OCI-LY1 (cell line): ENCODE results near the gene UGT1A10.

Experiments
- H2AFZ ChIP-seq: fragments of 200-600 bp; sonication (generic), shearing (Covaris generic); 2 replicates; pipeline ENCODE4 v1.6.0; 2014; ENCODE audit warnings: antibody characterized with exemption, mild to moderate bottlenecking, low read length
- H3F3A ChIP-seq: fragments of 200-600 bp; sonication (generic), shearing (Covaris generic); 2 replicates; pipeline ENCODE4 v1.6.0; 2014; ENCODE audit warnings: mild to moderate bottlenecking, antibody characterized with exemption, low read length, moderate library complexity; ENCODE audit not compliant: insufficient read depth
- H3K27ac ChIP-seq: fragments of 200-600 bp; sonication (generic); 2 replicates; pipeline ENCODE4 v1.5.1; 2014; ENCODE audit warnings: low read length, mixed run types, mild to moderate bottlenecking, low read depth; ENCODE audit not compliant: poor library complexity, severe bottlenecking
- H3K27me3 ChIP-seq: fragments of 200-600 bp; sonication (generic); 2 replicates; pipeline ENCODE4 v1.6.0; 2014; ENCODE audit warnings: antibody characterized with exemption, mild to moderate bottlenecking, low read length, moderate library complexity; ENCODE audit not compliant: insufficient read depth
- H3K36me3 ChIP-seq: fragments of 200-600 bp; sonication (generic); 2 replicates; pipeline ENCODE4 v1.6.1; 2014; ENCODE audit warnings: mild to moderate bottlenecking, antibody characterized with exemption, low read length, moderate library complexity, mixed read lengths; ENCODE audit not compliant: insufficient read depth
- H3K4me1 ChIP-seq: fragments of 200-600 bp; sonication (generic); 2 replicates; pipeline ENCODE4 v1.5.1; 2014; ENCODE audit warnings: mild to moderate bottlenecking, low read length, moderate library complexity; ENCODE audit not compliant: insufficient read depth, severe bottlenecking
- H3K4me2 ChIP-seq: fragments of 200-600 bp; sonication (generic), shearing (Covaris generic); 2 replicates; pipeline ENCODE4 v1.6.1; 2014; ENCODE audit warnings: low read length
- H3K4me3 ChIP-seq: fragments of 200-600 bp; sonication (generic); 2 replicates; pipeline ENCODE4 v1.5.1; 2014; ENCODE audit warnings: low read length, low read depth, mild to moderate bottlenecking, mixed read lengths; ENCODE audit not compliant: poor library complexity, severe bottlenecking
- H3K79me2 ChIP-seq: fragments of 200-600 bp; shearing (Covaris generic); 2 replicates; pipeline ENCODE4 v1.6.1; 2016; ENCODE audit warnings: mixed run types, low read length, mixed read lengths; ENCODE audit not compliant: insufficient read depth
- H3K9ac ChIP-seq: fragments of 200-600 bp; sonication (generic), shearing (Covaris generic); 2 replicates; pipeline ENCODE4 v1.6.1; 2014; ENCODE audit warnings: mild to moderate bottlenecking, low read length, mixed read lengths
- H3K9me2 ChIP-seq: fragments of 200-600 bp; sonication (generic), shearing (Covaris generic); 2 replicates; pipeline ENCODE4 v1.6.1; 2014; ENCODE audit warnings: low read depth, mild to moderate bottlenecking, low read length, mixed read lengths
- H3K9me3 ChIP-seq: fragments of 200-600 bp; shearing (Covaris generic); 2 replicates; pipeline ENCODE4 v1.6.1; 2014; ENCODE audit warnings: low read length, mixed read lengths
- H4K20me1 ChIP-seq: fragments of 200-600 bp; sonication (generic), shearing (Covaris generic); 2 replicates; pipeline ENCODE4 v1.6.0; 2016; ENCODE audit warnings: mild to moderate bottlenecking, low read length; ENCODE audit not compliant: insufficient read depth
- EZH2 ChIP-seq: fragments of 200-600 bp; sonication (generic), shearing (Covaris generic); IDR thresholded peaks from 2 replicates; pipeline ENCODE4 v1.8.0; 2017; ENCODE audit warnings: borderline replicate concordance, mixed run types, mild to moderate bottlenecking, antibody characterized with exemption, low read length, moderate library complexity, mixed read lengths
- TF ChIP-seq, protein P1 (sequence below): fragments of 200-600 bp; sonication (generic), shearing (Covaris generic); IDR thresholded peaks from 2 replicates; pipeline ENCODE4 v1.5.1; 2017; ENCODE audit warnings: mild to moderate bottlenecking, antibody characterized with exemption, low read length, moderate library complexity, mixed read lengths

UGT1A10 gene

DNA sequence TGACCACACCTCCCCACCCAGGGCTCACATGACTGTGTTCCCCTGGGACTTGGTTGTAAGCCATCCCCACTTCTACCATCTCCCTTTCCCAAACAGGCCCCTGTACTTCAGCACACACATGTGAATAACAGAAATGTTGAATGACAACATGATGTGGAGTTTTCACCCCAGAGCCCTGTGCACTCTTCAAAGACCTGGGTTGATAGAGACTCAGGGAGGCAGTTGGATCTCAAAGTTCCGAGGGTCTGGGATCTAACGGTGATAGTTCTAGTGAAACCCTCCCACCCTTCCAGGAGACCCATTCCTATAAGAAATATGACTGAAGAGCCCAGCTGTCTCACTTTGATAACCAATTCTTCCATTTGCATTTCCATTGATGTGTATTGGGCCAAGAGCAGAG lies 141.8 kb downstream of the UGT1A10 start, which contains the start of gene MROH2A:
MROH2A (plus strand) TSS at position 301 of the 400 bp plus-strand sequence. CDS start 1,029 bp downstream, outside the sequence.
- Histone ChIP-seq H3K9ac (no peak within 1 kb of the TSS), H3K4me3 (no peak within 1 kb of the TSS), H3K4me1 (no peaks in the 10 kb centered on the region), H3K27me3 (peaks cover 4% of the 10 kb centered on the region; the same call in 1 of the 2 replicates), H4K20me1 (no peaks in the 10 kb centered on the region), H3K79me2 (no peaks in the 10 kb centered on the region), H3F3A (no peaks in the 10 kb centered on the region), H3K27ac (no peak within 1 kb of the TSS), H3K36me3 (no peaks in the 10 kb centered on the region), H2AFZ (no peak within 1 kb of the TSS), H3K4me2 (no peak within 1 kb of the TSS), H3K9me3 (no peaks in the 10 kb centered on the region), H3K9me2 (no peaks in the 10 kb centered on the region)
- TF ChIP-seq, protein P1, sequence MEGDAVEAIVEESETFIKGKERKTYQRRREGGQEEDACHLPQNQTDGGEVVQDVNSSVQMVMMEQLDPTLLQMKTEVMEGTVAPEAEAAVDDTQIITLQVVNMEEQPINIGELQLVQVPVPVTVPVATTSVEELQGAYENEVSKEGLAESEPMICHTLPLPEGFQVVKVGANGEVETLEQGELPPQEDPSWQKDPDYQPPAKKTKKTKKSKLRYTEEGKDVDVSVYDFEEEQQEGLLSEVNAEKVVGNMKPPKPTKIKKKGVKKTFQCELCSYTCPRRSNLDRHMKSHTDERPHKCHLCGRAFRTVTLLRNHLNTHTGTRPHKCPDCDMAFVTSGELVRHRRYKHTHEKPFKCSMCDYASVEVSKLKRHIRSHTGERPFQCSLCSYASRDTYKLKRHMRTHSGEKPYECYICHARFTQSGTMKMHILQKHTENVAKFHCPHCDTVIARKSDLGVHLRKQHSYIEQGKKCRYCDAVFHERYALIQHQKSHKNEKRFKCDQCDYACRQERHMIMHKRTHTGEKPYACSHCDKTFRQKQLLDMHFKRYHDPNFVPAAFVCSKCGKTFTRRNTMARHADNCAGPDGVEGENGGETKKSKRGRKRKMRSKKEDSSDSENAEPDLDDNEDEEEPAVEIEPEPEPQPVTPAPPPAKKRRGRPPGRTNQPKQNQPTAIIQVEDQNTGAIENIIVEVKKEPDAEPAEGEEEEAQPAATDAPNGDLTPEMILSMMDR = no peak
- TF ChIP-seq EZH2 = no peak

DNA sequence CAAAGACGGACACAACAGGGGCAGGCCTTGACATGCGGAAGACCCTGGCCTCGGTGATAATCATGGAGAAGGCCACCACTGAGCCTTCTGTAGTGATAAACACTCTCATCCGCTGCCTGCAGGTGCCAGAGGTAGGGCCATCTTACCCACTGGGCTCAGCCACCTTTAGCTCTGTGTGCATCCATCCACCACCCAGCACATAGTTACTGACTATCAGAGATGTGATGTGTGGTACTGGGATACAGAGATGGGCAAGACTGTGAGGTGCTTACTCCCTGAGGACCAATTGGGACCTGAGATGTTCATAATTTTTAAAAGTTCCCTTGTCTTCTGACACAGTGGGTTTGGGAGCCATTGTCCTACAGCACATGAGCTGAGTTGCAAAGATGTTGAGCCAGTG lies 143.5 kb downstream of the UGT1A10 start:
- Histone ChIP-seq H2AFZ (no peak overlapping the region), H4K20me1 (no peaks in the 10 kb centered on the region), H3K36me3 (no peaks in the 10 kb centered on the region), H3K9me2 (no peaks in the 10 kb centered on the region), H3K4me2 (no peak overlapping the region), H3K79me2 (no peaks in the 10 kb centered on the region), H3K9me3 (no peaks in the 10 kb centered on the region), H3K27ac (no peak overlapping the region), H3K27me3 (peaks cover 4% of the 10 kb centered on the region; the same call in 1 of the 2 replicates), H3K9ac (no peak overlapping the region), H3K4me3 (no peak overlapping the region), H3K4me1 (no peaks in the 10 kb centered on the region), H3F3A (no peaks in the 10 kb centered on the region)
- TF ChIP-seq EZH2 = no peak
- TF ChIP-seq, protein P1 = no peak

DNA sequence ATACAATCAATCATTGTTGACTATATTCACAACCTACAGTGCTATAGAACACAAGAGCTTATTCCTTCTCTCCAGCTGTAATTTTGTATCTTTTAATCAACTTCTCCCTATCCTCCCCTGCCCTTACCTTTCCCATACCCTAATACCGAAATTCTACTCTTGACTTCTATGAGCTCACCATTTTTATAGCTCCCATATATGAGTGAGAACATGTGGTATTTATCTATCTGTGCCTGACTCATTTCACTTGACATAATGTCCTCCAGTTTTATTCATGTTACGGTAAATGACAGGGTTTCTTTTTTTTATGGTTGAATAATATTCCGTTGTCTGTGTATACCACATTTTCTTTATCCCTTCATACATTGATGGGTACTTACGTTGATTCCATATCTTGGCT lies 144.5 kb downstream of the UGT1A10 start:
- H3F3A ChIP-seq = no peaks in the 10 kb centered on the region
- no peak overlapping the region for H3K4me3 ChIP-seq
- no peaks in the 10 kb centered on the region for H4K20me1 ChIP-seq
- no peaks in the 10 kb centered on the region for H3K36me3 ChIP-seq
- no peaks in the 10 kb centered on the region for H3K79me2 ChIP-seq
- TF ChIP-seq, protein P1 = no peak
- no peak for TF ChIP-seq EZH2
- H3K27me3 ChIP-seq = peaks cover 4% of the 10 kb centered on the region; the same call in 1 of the 2 replicates
- H3K27ac ChIP-seq = no peak overlapping the region
- H3K9me2 ChIP-seq = no peaks in the 10 kb centered on the region
- H3K4me2 ChIP-seq = no peak overlapping the region
- H3K9me3 ChIP-seq = no peaks in the 10 kb centered on the region
- no peaks in the 10 kb centered on the region for H3K4me1 ChIP-seq
- H3K9ac ChIP-seq = no peak overlapping the region
- H2AFZ ChIP-seq = no peak overlapping the region
